Caco-2 (cell line): ENCODE measurements around the gene SRMS. TPM values are rescaled to one million over a fixed set of nuclear protein-coding genes. Genes with fewer than 3 reads are reported as not detected.
A peak's percentile ranks its signal among the peaks of the same experiment; 100 is the strongest.

Experiments
- BruUV-seq: library from RNA; stranded (reverse); fragments of 400-500 nt; replicated peaks from 2 replicates; lab custom pipeline; 2021; lab: Mats Ljungman, UMichigan
- CTCF ChIA-PET: fragments of 300-600 bp; sonication (Branson Sonifier 250); formaldehyde crosslinking; loops from one replicate; lab custom pipeline; 2022; ENCODE audit warnings: antibody characterized with exemption; lab: Charles Lee
- POLR2A ChIA-PET: fragments of 300-600 bp; sonication (Branson Sonifier 250); formaldehyde crosslinking; loops from one replicate; lab custom pipeline; 2022; ENCODE audit warnings: antibody characterized with exemption; lab: Charles Lee
- DNase-seq, 2 experiments: peaks; one replicate each; pipeline versions ENCODE4 v3.0.0 to v3.0.0-alpha.2; 2020 to 2022
- H3K27me3 ChIP-seq: replicated peaks from 2 replicates; pipeline ENCODE4 v1.6.0; 2011; ENCODE audit warnings: low read length; ENCODE audit not compliant: control insufficient read depth, insufficient read depth
- H3K36me3 ChIP-seq: 2 replicates; pipeline ENCODE4 v1.5.1; 2011; ENCODE audit warnings: low read length; ENCODE audit not compliant: control insufficient read depth, insufficient read depth
- H3K4me1 ChIP-seq: fragments of 250-450 bp; sonication (Bioruptor Pico); 2 replicates; pipeline ENCODE4 v1.5.1; 2020; ENCODE audit warnings: mild to moderate bottlenecking
- H3K4me3 ChIP-seq: 2 replicates; pipeline ENCODE4 v1.5.1; 2011; ENCODE audit warnings: low read depth, mild to moderate bottlenecking, control low read depth, low read length
- H3K9me3 ChIP-seq: fragments of 250-450 bp; sonication (Bioruptor Pico); 2 replicates; pipeline ENCODE4 v1.5.1; 2020; ENCODE audit warnings: mild to moderate bottlenecking, moderate library complexity
- H3K27ac Mint-ChIP-seq: one replicate; pipeline ENCODE4 v1.8.0; 2022; ENCODE audit warnings: mixed read lengths; ENCODE audit not compliant: unreplicated experiment
- H3K27me3 Mint-ChIP-seq: one replicate; pipeline ENCODE4 v1.8.0; 2022; ENCODE audit warnings: mixed read lengths; ENCODE audit not compliant: insufficient read depth, unreplicated experiment
- H3K36me3 Mint-ChIP-seq: one replicate; pipeline ENCODE4 v1.8.0; 2022; ENCODE audit warnings: mild to moderate bottlenecking, mixed read lengths; ENCODE audit not compliant: insufficient read depth, unreplicated experiment
- H3K4me1 Mint-ChIP-seq: one replicate; pipeline ENCODE4 v1.8.0; 2022; ENCODE audit warnings: low read depth, mixed read lengths; ENCODE audit not compliant: unreplicated experiment
- H3K4me3 Mint-ChIP-seq: one replicate; pipeline ENCODE4 v1.8.0; 2022; ENCODE audit warnings: mild to moderate bottlenecking, moderate library complexity, mixed read lengths; ENCODE audit not compliant: unreplicated experiment
- H3K9me3 Mint-ChIP-seq: one replicate; pipeline ENCODE4 v1.8.0; 2022; ENCODE audit warnings: mixed read lengths; ENCODE audit not compliant: unreplicated experiment
- intact Hi-C: fragments of 100-400 bp; cut with micrococcal nuclease; formaldehyde crosslinking; loops from one replicate; pipeline ENCODE4 v1.10.0; 2022; ENCODE audit not compliant: unreplicated experiment
- total RNA-seq: library from RNA; stranded (reverse); gene quantifications from 2 replicates; pipeline ENCODE4 v1.2.3, GENCODE V29; 2022
- TF ChIP-seq, protein P1 (sequence below), 2 experiments: fragments of 200-600 bp in 1 of 2; IDR thresholded peaks; 1 replicate in 1 of 2; 2 replicates in 1 of 2; pipeline versions ENCODE4 v1.5.1 to v1.8.0; 2011 to 2022; ENCODE audit warnings: antibody characterized with exemption in 1 of 2, control low read depth in 1 of 2, inconsistent platforms in 1 of 2, low read depth in 1 of 2, low read length in 1 of 2, mild to moderate bottlenecking in 1 of 2, moderate library complexity in 1 of 2; ENCODE audit not compliant: insufficient read depth in 1 of 2, severe bottlenecking in 1 of 2, unreplicated experiment in 1 of 2

SRMS gene
- total RNA-seq, 1 experiment from 2014 or later: not detected

DNA sequence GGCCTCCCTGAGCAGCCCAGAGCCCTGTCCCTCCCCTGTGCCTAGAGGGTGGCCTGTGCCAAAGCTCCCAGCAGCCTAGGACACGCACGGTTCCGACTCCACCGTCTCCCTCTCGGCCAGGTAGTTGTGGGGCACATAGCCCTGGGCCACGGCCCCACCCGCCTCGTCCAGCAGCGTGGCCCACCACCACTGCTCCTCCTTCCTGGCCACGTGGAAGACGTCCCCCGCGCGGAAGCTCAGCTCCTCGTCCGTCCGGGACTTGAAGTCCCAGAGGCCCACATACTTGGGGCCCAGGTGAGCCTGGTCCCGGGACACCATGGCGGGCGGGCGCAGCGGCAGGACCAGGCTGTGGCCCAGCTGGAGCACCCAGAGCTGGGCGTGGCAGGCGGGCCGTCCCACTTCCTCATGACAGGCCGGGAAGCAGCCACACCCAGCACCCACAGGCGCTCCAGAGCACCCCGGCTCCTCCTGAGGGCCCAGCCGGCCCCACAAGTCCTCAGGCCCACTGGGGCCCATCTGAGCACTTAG lies 10.5 kb downstream of the SRMS start, which contains the start of gene PTK6:
Gene PTK6 (minus strand): TSS at position 380 of the 528 bp plus-strand sequence. CDS start 62 bp downstream, at position 318.
- Mint-ChIP-seq H3K36me3 (peaks cover 5% of the 10 kb centered on the region), H3K27ac (peak within 1 kb of the TSS; percentile 36), H3K9me3 (no peaks in the 10 kb centered on the region), H3K4me1 (no peaks in the 10 kb centered on the region), H3K27me3 (no peaks in the 10 kb centered on the region), H3K4me3 (peak within 1 kb of the TSS; percentile 65)
- BruUV-seq: no TSS peak
- DNase-seq: no peak
- Histone ChIP-seq H3K4me3 (peak within 1 kb of the TSS; percentile 50), H3K36me3 (no peaks in the 10 kb centered on the region), H3K27me3 (no peaks in the 10 kb centered on the region), H3K9me3 (no peaks in the 10 kb centered on the region), H3K4me1 (peaks cover 28% of the 10 kb centered on the region)
- CTCF ChIA-PET: interaction anchor here (0.5 to 2.6 kb wide), 19 partner anchors 8 to 526 kb away, joined by 3 to 62 read pairs (median 6); partner anchors contain the start of genes ARFRP1, GMEB2, HELZ2 and RTEL1
- intact Hi-C loops: loop anchor here (5.0 kb wide), 4 partner anchors 35 to 420 kb away; partner anchors contain the start of genes HELZ2 and UCKL1
- TF ChIP-seq, protein P1, sequence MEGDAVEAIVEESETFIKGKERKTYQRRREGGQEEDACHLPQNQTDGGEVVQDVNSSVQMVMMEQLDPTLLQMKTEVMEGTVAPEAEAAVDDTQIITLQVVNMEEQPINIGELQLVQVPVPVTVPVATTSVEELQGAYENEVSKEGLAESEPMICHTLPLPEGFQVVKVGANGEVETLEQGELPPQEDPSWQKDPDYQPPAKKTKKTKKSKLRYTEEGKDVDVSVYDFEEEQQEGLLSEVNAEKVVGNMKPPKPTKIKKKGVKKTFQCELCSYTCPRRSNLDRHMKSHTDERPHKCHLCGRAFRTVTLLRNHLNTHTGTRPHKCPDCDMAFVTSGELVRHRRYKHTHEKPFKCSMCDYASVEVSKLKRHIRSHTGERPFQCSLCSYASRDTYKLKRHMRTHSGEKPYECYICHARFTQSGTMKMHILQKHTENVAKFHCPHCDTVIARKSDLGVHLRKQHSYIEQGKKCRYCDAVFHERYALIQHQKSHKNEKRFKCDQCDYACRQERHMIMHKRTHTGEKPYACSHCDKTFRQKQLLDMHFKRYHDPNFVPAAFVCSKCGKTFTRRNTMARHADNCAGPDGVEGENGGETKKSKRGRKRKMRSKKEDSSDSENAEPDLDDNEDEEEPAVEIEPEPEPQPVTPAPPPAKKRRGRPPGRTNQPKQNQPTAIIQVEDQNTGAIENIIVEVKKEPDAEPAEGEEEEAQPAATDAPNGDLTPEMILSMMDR (IDR thresholded peaks at IDR 0.05; ENCODE audit: insufficient read depth in 1 of 2, low read depth in 1 of 2, low read length in 1 of 2, severe bottlenecking in 1 of 2, unreplicated experiment in 1 of 2): no peak
- POLR2A ChIA-PET: interaction anchor here (0.6 to 1.5 kb wide), 3 partner anchors 16 to 160 kb away, joined by 3 to 15 read pairs (median 3); partner anchors contain the start of genes GMEB2 and PPDPF

DNA sequence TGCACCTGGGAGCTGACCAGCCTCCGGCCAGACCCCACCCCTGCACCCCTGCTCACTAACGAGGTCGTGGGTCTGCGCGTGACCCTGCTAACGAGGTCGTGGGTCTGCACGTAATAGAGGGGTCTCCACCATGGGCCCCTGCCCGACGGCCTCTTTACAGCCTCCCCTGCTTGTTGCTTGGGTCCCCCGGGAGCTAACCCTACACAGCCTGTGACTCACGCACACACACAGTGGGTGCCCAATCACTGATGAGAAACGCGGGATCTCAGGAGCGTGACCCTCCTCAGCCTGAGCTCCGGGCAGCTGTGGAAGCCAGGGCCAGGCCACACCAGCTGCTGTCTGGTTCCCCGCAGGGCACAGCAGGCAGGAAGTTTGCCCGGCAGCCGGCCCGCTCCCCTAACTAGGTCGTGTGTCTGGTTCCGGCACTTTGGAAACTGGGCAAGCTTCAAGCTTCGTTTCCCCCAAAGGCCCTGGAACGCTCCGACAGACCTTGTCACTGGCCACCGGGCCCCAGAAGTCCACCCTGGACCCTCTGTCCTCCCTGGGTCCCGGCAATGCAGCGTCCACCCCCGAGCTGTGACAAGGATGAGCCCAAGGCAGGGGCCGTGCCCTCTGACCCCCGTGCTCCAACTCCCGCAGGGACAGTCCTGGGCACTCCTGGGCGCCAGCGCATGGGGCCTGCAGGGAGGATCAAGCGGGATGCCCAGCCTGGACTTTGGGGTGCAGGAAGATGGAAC lies 11.1 kb downstream of the SRMS start:
- Mint-ChIP-seq H3K9me3 (no peaks in the 10 kb centered on the region), H3K36me3 (peaks cover 5% of the 10 kb centered on the region), H3K27ac (peak overlapping the region; percentile 21), H3K4me1 (no peaks in the 10 kb centered on the region), H3K4me3 (no peak overlapping the region), H3K27me3 (no peaks in the 10 kb centered on the region)
- BruUV-seq: no TSS peak
- no peaks in the 10 kb centered on the region for H3K9me3 ChIP-seq
- no peaks in the 10 kb centered on the region for H3K27me3 ChIP-seq
- DNase-seq: no peak
- TF ChIP-seq, protein P1 (IDR thresholded peaks at IDR 0.05; ENCODE audit: insufficient read depth in 1 of 2, low read depth in 1 of 2, low read length in 1 of 2, severe bottlenecking in 1 of 2, unreplicated experiment in 1 of 2): no peak
- peaks cover 28% of the 10 kb centered on the region for H3K4me1 ChIP-seq
- POLR2A ChIA-PET: interaction anchor here (0.6 to 2.2 kb wide), 2 partner anchors 8 to 16 kb away, joined by 3 to 11 read pairs; partner anchors contain the start of gene PPDPF
- intact Hi-C loops: loop anchor here (5.0 kb wide), 4 partner anchors 36 to 421 kb away; partner anchors contain the start of genes HELZ2 and UCKL1
- CTCF ChIA-PET: interaction anchor here (0.6 to 2.6 kb wide), 7 partner anchors 10 to 503 kb away, joined by 3 to 62 read pairs (median 4); no protein-coding TSS in a partner anchor
- no peak overlapping the region for H3K4me3 ChIP-seq
- no peaks in the 10 kb centered on the region for H3K36me3 ChIP-seq
